Suppressor macrophage treated with lipopolysaccharide for 1 hour (primary cell): ENCODE results near the gene PATE1.
"Not testable (repeated sequence)": the region's sequence is repeated elsewhere in the genome, so short reads cannot be mapped to it uniquely, and the experiment has no call there.

Source experiments
- DNase-seq, 3 donors: peaks; one replicate each; pipeline ENCODE4 v3.0.0-alpha.2; 2020 to 2022

The PATE1 gene

GRCh38 chr11:125745979-125746378, at the start of gene PATE1:
Gene PATE1, plus strand, starts transcription at chr11:125746279. Its CDS starts 26 bp downstream, at chr11:125746305.
- DNase-seq, result no peak

GRCh38 chr11:125701018-125701610, 45.0 kb upstream of the PATE1 start:
- DNase-seq, result no peak

GRCh38 chr11:125701858-125702621, 44.0 kb upstream of the PATE1 start:
- DNase-seq, result no peak

GRCh38 chr11:125704686-125705085, 41.4 kb upstream of the PATE1 start:
- DNase-seq, result not testable (repeated sequence)

- no peak for DNase-seq
Measured at GRCh38 chr11:125720781-125721180, 25.3 kb upstream of the PATE1 start.

- DNase-seq, result no peak
Measured at GRCh38 chr11:125724125-125724524, 22.0 kb upstream of the PATE1 start.

- no peak for DNase-seq
Measured at GRCh38 chr11:125728969-125729368, 17.1 kb upstream of the PATE1 start.

GRCh38 chr11:125740617-125741016, 5.5 kb upstream of the PATE1 start:
- no peak for DNase-seq

GRCh38 chr11:125743681-125744080, 2.4 kb upstream of the PATE1 start:
- no peak for DNase-seq

GRCh38 chr11:125750629-125751028, 4.5 kb downstream of the PATE1 start:
- DNase-seq, result no peak

GRCh38 chr11:125756050-125756449, 10.0 kb downstream of the PATE1 start:
- DNase-seq, result no peak

GRCh38 chr11:125762445-125762844, 16.4 kb downstream of the PATE1 start:
- no peak for DNase-seq

- DNase-seq, result no peak
Measured at GRCh38 chr11:125763483-125763882, 17.4 kb downstream of the PATE1 start.

- DNase-seq, result no peak
Measured at GRCh38 chr11:125766251-125766650, 20.2 kb downstream of the PATE1 start.

GRCh38 chr11:125768336-125769046, 22.4 kb downstream of the PATE1 start:
- no peak for DNase-seq

- no peak for DNase-seq
Measured at GRCh38 chr11:125770583-125770982, 24.5 kb downstream of the PATE1 start.

- no peak for DNase-seq
Measured at GRCh38 chr11:125772834-125773505, 26.9 kb downstream of the PATE1 start.

GRCh38 chr11:125773516-125773915, 27.4 kb downstream of the PATE1 start:
- no peak for DNase-seq

- DNase-seq, result no peak
Measured at GRCh38 chr11:125777309-125777708, 31.2 kb downstream of the PATE1 start.

- no peak for DNase-seq
Measured at GRCh38 chr11:125778728-125779127, 32.6 kb downstream of the PATE1 start, which contains the start of gene PATE2. Gene PATE2, minus strand, starts transcription at chr11:125778828. Its CDS starts 55 bp downstream, at chr11:125778773.

- no peak for DNase-seq
Measured at GRCh38 chr11:125784678-125785077, 38.6 kb downstream of the PATE1 start.

- DNase-seq, result no peak
Measured at GRCh38 chr11:125787827-125788226, 41.7 kb downstream of the PATE1 start, which contains the start of gene PATE3. Gene PATE3, plus strand, starts transcription at chr11:125788127. Its CDS starts 25 bp downstream, at chr11:125788152.

- DNase-seq, result no peak
Measured at GRCh38 chr11:125790825-125791224, 44.7 kb downstream of the PATE1 start.
